Measurements from ENCODE around the gene ZNRD2.

The ZNRD2 gene

GRCh38 chr11:65538232-65538914 is 31.9 kb upstream of the ZNRD2 start:
- no peak for DNase-seq (ENCODE audit: low read depth, low spot score)

GRCh38 chr11:65538915-65539743 is 31.1 kb upstream of the ZNRD2 start:
- no peak for DNase-seq (ENCODE audit: low read depth, low spot score)

- DNase-seq (ENCODE audit: low read depth, low spot score), result no peak
These were observed 30.5 kb upstream of the ZNRD2 start for GRCh38 chr11:65539744-65540289.

- peak; percentile 77 for DNase-seq (ENCODE audit: low read depth, low spot score)
These were observed 29.8 kb upstream of the ZNRD2 start for GRCh38 chr11:65540290-65541092.

- DNase-seq (ENCODE audit: low read depth, low spot score), result no peak
These were observed 28.9 kb upstream of the ZNRD2 start for GRCh38 chr11:65541093-65541982.

GRCh38 chr11:65542738-65543390 is 27.4 kb upstream of the ZNRD2 start:
- no peak for DNase-seq (ENCODE audit: low read depth, low spot score)

GRCh38 chr11:65545853-65546216 is 24.4 kb upstream of the ZNRD2 start:
- no peak for DNase-seq (ENCODE audit: low read depth, low spot score)

- DNase-seq (ENCODE audit: low read depth, low spot score), result no peak
These were observed 23.9 kb upstream of the ZNRD2 start for GRCh38 chr11:65546217-65546958.

- no peak for DNase-seq (ENCODE audit: low read depth, low spot score)
These were observed 22.7 kb upstream of the ZNRD2 start for GRCh38 chr11:65547446-65548125.

GRCh38 chr11:65548395-65548794 is 21.9 kb upstream of the ZNRD2 start:
- no peak for DNase-seq (ENCODE audit: low read depth, low spot score)

- no peak for DNase-seq (ENCODE audit: low read depth, low spot score)
These were observed 21.2 kb upstream of the ZNRD2 start for GRCh38 chr11:65549096-65549495.

GRCh38 chr11:65551572-65552387 is 18.5 kb upstream of the ZNRD2 start:
- no peak for DNase-seq (ENCODE audit: low read depth, low spot score)

GRCh38 chr11:65552388-65552951 is 17.8 kb upstream of the ZNRD2 start:
- no peak for DNase-seq (ENCODE audit: low read depth, low spot score)

GRCh38 chr11:65553301-65554001 is 16.8 kb upstream of the ZNRD2 start:
- no peak for DNase-seq (ENCODE audit: low read depth, low spot score)

GRCh38 chr11:65554057-65554818 is 16.0 kb upstream of the ZNRD2 start:
- no peak for DNase-seq (ENCODE audit: low read depth, low spot score)

- no peak for DNase-seq (ENCODE audit: low read depth, low spot score)
These were observed 15.3 kb upstream of the ZNRD2 start for GRCh38 chr11:65554842-65555430.
